ENCODE measurements around the gene TMEM59L. TPM values are rescaled to one million over a fixed set of nuclear protein-coding genes. Genes with fewer than 3 reads are reported as not detected.

The TMEM59L gene
- total RNA-seq, 2 experiments from 2014 or later: not detected

DNA sequence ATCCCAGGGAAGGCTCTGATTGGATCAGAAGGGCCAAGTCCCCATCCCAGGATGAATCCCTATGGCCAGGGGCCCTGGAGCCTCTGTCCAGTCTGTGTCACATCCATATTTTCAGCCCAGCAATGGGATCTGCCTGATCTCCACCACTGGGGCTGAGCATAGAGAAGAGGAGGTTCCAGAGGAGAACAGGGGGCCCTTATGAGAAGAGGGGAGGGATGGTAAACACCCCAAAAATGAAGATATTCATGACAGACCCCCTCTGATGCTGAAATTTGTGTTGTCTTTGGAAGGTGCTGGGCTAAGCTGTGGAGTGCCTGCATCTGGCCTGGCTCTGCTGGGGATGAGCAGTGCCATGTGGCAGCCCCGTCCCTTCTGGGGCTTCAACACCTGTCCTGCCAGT, 38.6 kb downstream of the TMEM59L start:
- H3K4me3 Mint-ChIP-seq: no peak overlapping the region
- peaks cover 14% of the 10 kb centered on the region for H3K4me1 Mint-ChIP-seq (ENCODE audit: low read depth)
- H3K9me3 Mint-ChIP-seq: no peaks in the 10 kb centered on the region
- intact Hi-C loops (cut with micrococcal nuclease): no loop called here
- ChIA-PET CTCF (no interaction called here), POLR2A (no interaction called here)
- H3K27me3 Mint-ChIP-seq: no peaks in the 10 kb centered on the region
- ATAC-seq: no peak
- no peak overlapping the region for H3K27ac Mint-ChIP-seq
- no peak for DNase-seq
- H3K36me3 Mint-ChIP-seq (ENCODE audit: low read depth): peaks cover 2% of the 10 kb centered on the region
- TF ChIP-seq, protein P1, sequence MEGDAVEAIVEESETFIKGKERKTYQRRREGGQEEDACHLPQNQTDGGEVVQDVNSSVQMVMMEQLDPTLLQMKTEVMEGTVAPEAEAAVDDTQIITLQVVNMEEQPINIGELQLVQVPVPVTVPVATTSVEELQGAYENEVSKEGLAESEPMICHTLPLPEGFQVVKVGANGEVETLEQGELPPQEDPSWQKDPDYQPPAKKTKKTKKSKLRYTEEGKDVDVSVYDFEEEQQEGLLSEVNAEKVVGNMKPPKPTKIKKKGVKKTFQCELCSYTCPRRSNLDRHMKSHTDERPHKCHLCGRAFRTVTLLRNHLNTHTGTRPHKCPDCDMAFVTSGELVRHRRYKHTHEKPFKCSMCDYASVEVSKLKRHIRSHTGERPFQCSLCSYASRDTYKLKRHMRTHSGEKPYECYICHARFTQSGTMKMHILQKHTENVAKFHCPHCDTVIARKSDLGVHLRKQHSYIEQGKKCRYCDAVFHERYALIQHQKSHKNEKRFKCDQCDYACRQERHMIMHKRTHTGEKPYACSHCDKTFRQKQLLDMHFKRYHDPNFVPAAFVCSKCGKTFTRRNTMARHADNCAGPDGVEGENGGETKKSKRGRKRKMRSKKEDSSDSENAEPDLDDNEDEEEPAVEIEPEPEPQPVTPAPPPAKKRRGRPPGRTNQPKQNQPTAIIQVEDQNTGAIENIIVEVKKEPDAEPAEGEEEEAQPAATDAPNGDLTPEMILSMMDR (IDR thresholded peaks at IDR 0.05): no peak

GRCh38 chr19:18651733-18652132, 39.1 kb downstream of the TMEM59L start:
- Mint-ChIP-seq H3K9me3 (no peaks in the 10 kb centered on the region), H3K27ac (no peak overlapping the region), H3K4me3 (no peak overlapping the region), H3K36me3 (ENCODE audit: low read depth) (peaks cover 2% of the 10 kb centered on the region), H3K4me1 (ENCODE audit: low read depth) (peaks cover 11% of the 10 kb centered on the region), H3K27me3 (no peaks in the 10 kb centered on the region)
- TF ChIP-seq, protein P1 (IDR thresholded peaks at IDR 0.05): no peak
- ChIA-PET POLR2A (no interaction called here), CTCF (interaction anchor here (0.6 kb wide), 1 partner anchor 193 kb away, joined by 3 read pairs; no protein-coding TSS in a partner anchor)
- ATAC-seq (no peak), DNase-seq (no peak)
- intact Hi-C loops (cut with micrococcal nuclease): no loop called here

GRCh38 chr19:18653853-18654252, 41.2 kb downstream of the TMEM59L start:
- Mint-ChIP-seq H3K9me3 (no peaks in the 10 kb centered on the region), H3K4me3 (no peak overlapping the region), H3K36me3 (ENCODE audit: low read depth) (peaks cover 2% of the 10 kb centered on the region), H3K27ac (no peak overlapping the region), H3K4me1 (ENCODE audit: low read depth) (peaks cover 8% of the 10 kb centered on the region), H3K27me3 (no peaks in the 10 kb centered on the region)
- intact Hi-C loops (cut with micrococcal nuclease): no loop called here
- TF ChIP-seq, protein P1 (IDR thresholded peaks at IDR 0.05): no peak
- no peak for DNase-seq
- ChIA-PET POLR2A (no interaction called here), CTCF (no interaction called here)
- no peak for ATAC-seq

GRCh38 chr19:18654469-18654868, 41.8 kb downstream of the TMEM59L start:
- Mint-ChIP-seq H3K4me1 (ENCODE audit: low read depth) (peaks cover 7% of the 10 kb centered on the region), H3K9me3 (no peaks in the 10 kb centered on the region), H3K27ac (no peak overlapping the region), H3K27me3 (no peaks in the 10 kb centered on the region), H3K36me3 (ENCODE audit: low read depth) (peaks cover 2% of the 10 kb centered on the region), H3K4me3 (no peak overlapping the region)
- no peak for ATAC-seq
- ChIA-PET CTCF (no interaction called here), POLR2A (no interaction called here)
- intact Hi-C loops (cut with micrococcal nuclease): no loop called here
- DNase-seq: no peak
- TF ChIP-seq, protein P1 (IDR thresholded peaks at IDR 0.05): no peak

- no peak for ATAC-seq
These were observed 42.6 kb downstream of the TMEM59L start for GRCh38 chr19:18655173-18655844.

More at GRCh38 chr19:18655173-18655844, 42.6 kb downstream of the TMEM59L start:
- TF ChIP-seq, protein P1 (IDR thresholded peaks at IDR 0.05): no peak
- ChIA-PET POLR2A (no interaction called here), CTCF (no interaction called here)
- H3K27me3 Mint-ChIP-seq: no peaks in the 10 kb centered on the region
- H3K27ac Mint-ChIP-seq: no peak overlapping the region
- intact Hi-C loops (cut with micrococcal nuclease): no loop called here
- no peak overlapping the region for H3K4me3 Mint-ChIP-seq
- H3K4me1 Mint-ChIP-seq (ENCODE audit: low read depth): peaks cover 4% of the 10 kb centered on the region
- H3K36me3 Mint-ChIP-seq (ENCODE audit: low read depth): peaks cover 2% of the 10 kb centered on the region
- no peak for DNase-seq
- no peaks in the 10 kb centered on the region for H3K9me3 Mint-ChIP-seq

All from activated CD8-positive, alpha-beta T cell treated with anti-CD3 and anti-CD28 coated beads for 36 hours (primary cell).